H1 (cell line): ENCODE measurements around the gene PDCL3. TPM values are rescaled to one million over a fixed set of nuclear protein-coding genes. Genes with fewer than 3 reads are reported as not detected.
A peak's percentile ranks its signal among the peaks of the same experiment; 100 is the strongest.

Experiments used
- CTCF ChIA-PET: fragments of 300-600 bp; sonication (Branson Sonifier 250); formaldehyde crosslinking; loops from one replicate; lab custom pipeline; 2021; ENCODE audit not compliant: partially characterized antibody; lab: Charles Lee
- POLR2A ChIA-PET: fragments of 300-600 bp; sonication (Branson Sonifier 250); formaldehyde crosslinking; loops from one replicate; lab custom pipeline; 2021; ENCODE audit warnings: inconsistent platforms; ENCODE audit not compliant: partially characterized antibody; lab: Charles Lee
- DNase-seq, 2 experiments: peaks; one replicate each; pipeline versions ENCODE4 v3.0.0 to v3.0.0-alpha.2; 2010 to 2022; ENCODE audit warnings: low spot score in 2 of 2, low read depth in 1 of 2, mixed read lengths in 1 of 2
- FAIRE-seq: peaks from 2 replicates; lab custom pipeline; 2011; peaks lifted over from hg19 to GRCh38; lab: Jason Lieb, UNC
- H2AFZ ChIP-seq: 2 replicates; pipeline ENCODE4 v1.8.1; 2012; ENCODE audit warnings: low read length, inconsistent platforms
- H2AK5ac ChIP-seq: 2 replicates; pipeline ENCODE4 v1.6.1; 2013; ENCODE audit warnings: low read depth, low read length
- H2BK120ac ChIP-seq: replicated peaks from 2 replicates; pipeline ENCODE3; 2013; ENCODE audit warnings: low read depth, low read length, inconsistent platforms
- H2BK12ac ChIP-seq: 2 replicates; pipeline ENCODE4 v1.6.1; 2013; ENCODE audit warnings: low read depth, low read length
- H2BK15ac ChIP-seq: 2 replicates; pipeline ENCODE4 v1.6.1; 2013; ENCODE audit warnings: low read length
- H2BK20ac ChIP-seq: 2 replicates; pipeline ENCODE4 v1.6.1; 2013; ENCODE audit warnings: low read length
- H2BK5ac ChIP-seq: 2 replicates; pipeline ENCODE4 v1.6.1; 2013; ENCODE audit warnings: low read depth, low read length
- H3K14ac ChIP-seq: 2 replicates; pipeline ENCODE4 v1.6.1; 2013; ENCODE audit warnings: inconsistent platforms; ENCODE audit not compliant: insufficient read length
- H3K18ac ChIP-seq: 2 replicates; pipeline ENCODE4 v1.6.1; 2013; ENCODE audit warnings: low read length; ENCODE audit errors: extremely low read depth
- H3K23ac ChIP-seq: 2 replicates; pipeline ENCODE4 v1.6.1; 2013; ENCODE audit warnings: inconsistent platforms; ENCODE audit not compliant: insufficient read length
- H3K23me2 ChIP-seq: 2 replicates; pipeline ENCODE4 v1.6.1; 2013; ENCODE audit warnings: low read depth, low read length
- H3K27ac ChIP-seq: 2 replicates; pipeline ENCODE4 v1.6.1; 2011; ENCODE audit warnings: low read depth, low read length, inconsistent platforms
- H3K27me3 ChIP-seq, 4 experiments: replicated peaks in 1 of 4; 1 replicate in 1 of 4; 2 replicates in 3 of 4; pipeline versions ENCODE4 v1.6.1 to v1.8.1; 2011 to 2013; ENCODE audit warnings: low read length in 3 of 4, mild to moderate bottlenecking in 3 of 4, inconsistent platforms in 2 of 4, mixed read lengths in 2 of 4, moderate library complexity in 1 of 4; ENCODE audit not compliant: control insufficient read depth in 3 of 4, insufficient read depth in 3 of 4; ENCODE audit errors: extremely low read depth in 1 of 4
- H3K36me3 ChIP-seq, 4 experiments: 2 replicates each; pipeline versions ENCODE4 v1.6.1 to v1.8.1; 2011 to 2013; ENCODE audit warnings: mild to moderate bottlenecking in 4 of 4, low read length in 3 of 4, moderate library complexity in 2 of 4, control low read depth in 1 of 4, inconsistent platforms in 1 of 4; ENCODE audit not compliant: insufficient read depth in 4 of 4, control insufficient read depth in 2 of 4
- H3K4ac ChIP-seq: replicated peaks from 2 replicates; pipeline ENCODE3; 2013; ENCODE audit warnings: low read length, low read depth, mixed read lengths, inconsistent platforms; ENCODE audit not compliant: insufficient read length
- H3K4me1 ChIP-seq, 4 experiments: replicated peaks in 1 of 4; 1 replicate in 1 of 4; 2 replicates in 3 of 4; pipeline versions ENCODE4 v1.6.1 to v1.8.1; 2011 to 2013; ENCODE audit warnings: low read length in 3 of 4, inconsistent platforms in 2 of 4, mixed read lengths in 1 of 4; ENCODE audit not compliant: insufficient read depth in 4 of 4, control insufficient read depth in 3 of 4
- H3K4me2 ChIP-seq, 2 experiments: 2 replicates each; pipeline versions ENCODE4 v1.6.1 to v1.8.1; 2011 to 2013; ENCODE audit warnings: low read depth in 2 of 2, low read length in 2 of 2, control low read depth in 1 of 2, inconsistent platforms in 1 of 2, mild to moderate bottlenecking in 1 of 2; ENCODE audit not compliant: insufficient read depth in 1 of 2
- H3K4me3 ChIP-seq, 4 experiments: fragments of 200-600, 300-600 bp in 1 of 4; sonication (generic), shearing (Covaris generic), sonication (Bioruptor Twin) in 1 of 4; 2 replicates each; pipeline versions ENCODE4 v1.5.1 to v1.8.1; 2011 to 2016; ENCODE audit warnings: low read length in 4 of 4, low read depth in 3 of 4, control low read depth in 2 of 4, inconsistent platforms in 2 of 4, mild to moderate bottlenecking in 2 of 4, mixed read lengths in 1 of 4, moderate library complexity in 1 of 4; ENCODE audit not compliant: insufficient read depth in 2 of 4; ENCODE audit errors: extremely low read depth in 1 of 4
- H3K56ac ChIP-seq: replicated peaks from 2 replicates; pipeline ENCODE3; 2013; ENCODE audit warnings: low read depth, mild to moderate bottlenecking, mixed read lengths, low read length, inconsistent platforms; ENCODE audit not compliant: insufficient read length
- H3K79me1 ChIP-seq: 2 replicates; pipeline ENCODE4 v1.6.1; 2013; ENCODE audit warnings: low read depth, low read length, control low read depth
- H3K79me2 ChIP-seq, 2 experiments: 2 replicates each; pipeline versions ENCODE4 v1.6.1 to v1.8.1; 2012 to 2013; ENCODE audit warnings: low read length in 2 of 2, mild to moderate bottlenecking in 2 of 2, inconsistent platforms in 1 of 2; ENCODE audit not compliant: insufficient read depth in 2 of 2, control insufficient read depth in 1 of 2
- H3K9ac ChIP-seq, 4 experiments: replicated peaks in 1 of 4; 1 replicate in 1 of 4; 2 replicates in 3 of 4; pipeline versions ENCODE4 v1.6.1 to v1.8.1; 2011 to 2013; ENCODE audit warnings: low read depth in 3 of 4, low read length in 3 of 4, control low read depth in 2 of 4, mild to moderate bottlenecking in 2 of 4, moderate library complexity in 2 of 4, inconsistent platforms in 1 of 4; ENCODE audit errors: extremely low read depth in 1 of 4
- H3K9me3 ChIP-seq, 2 experiments: 2 replicates each; pipeline versions ENCODE4 v1.6.1 to v1.8.1; 2012 to 2013; ENCODE audit warnings: mild to moderate bottlenecking in 2 of 2, moderate library complexity in 2 of 2, control low read depth in 1 of 2, inconsistent platforms in 1 of 2, low read depth in 1 of 2, low read length in 1 of 2, mixed read lengths in 1 of 2; ENCODE audit not compliant: insufficient read depth in 2 of 2
- H4K20me1 ChIP-seq, 2 experiments: replicated peaks in 1 of 2; 2 replicates each; pipeline versions ENCODE3 to v1.8.1; 2011 to 2013; ENCODE audit warnings: inconsistent platforms in 2 of 2, low read length in 2 of 2, mild to moderate bottlenecking in 1 of 2; ENCODE audit not compliant: insufficient read depth in 2 of 2, control insufficient read depth in 1 of 2
- H4K5ac ChIP-seq: 2 replicates; pipeline ENCODE4 v1.6.1; 2013; ENCODE audit warnings: low read length, low read depth, mixed read lengths, inconsistent platforms; ENCODE audit not compliant: insufficient read length
- H4K8ac ChIP-seq: 2 replicates; pipeline ENCODE4 v1.8.0; 2013; ENCODE audit warnings: mild to moderate bottlenecking, moderate library complexity, low read length, inconsistent platforms; ENCODE audit not compliant: insufficient read depth; ENCODE audit errors: extremely low read depth
- H4K91ac ChIP-seq: replicated peaks from 2 replicates; pipeline ENCODE3; 2013; ENCODE audit warnings: low read length, mixed read lengths, inconsistent platforms; ENCODE audit not compliant: insufficient read length
- BRCA1 ChIP-seq: IDR thresholded peaks from 2 replicates; pipeline ENCODE4 v1.6.1; 2012; ENCODE audit warnings: low read depth, low read length, improper control_type of control experiment
- CREB1 ChIP-seq: IDR thresholded peaks from 2 replicates; pipeline ENCODE4 v1.6.1; 2012; ENCODE audit warnings: inconsistent platforms
- EP300 ChIP-seq, 2 experiments: IDR thresholded peaks; 1 replicate in 1 of 2; 2 replicates in 1 of 2; pipeline ENCODE4 v1.6.1; 2011 to 2012; ENCODE audit warnings: low read depth in 2 of 2, low read length in 2 of 2, mild to moderate bottlenecking in 2 of 2, borderline replicate concordance in 1 of 2, inconsistent platforms in 1 of 2, moderate library complexity in 1 of 2
- TAF1 ChIP-seq: IDR thresholded peaks from 2 replicates; pipeline ENCODE4 v1.6.1; 2011; ENCODE audit warnings: mild to moderate bottlenecking, low read depth, low read length
- TEAD4 ChIP-seq: IDR thresholded peaks from 2 replicates; pipeline ENCODE4 v1.6.1; 2012; ENCODE audit warnings: low read depth, low read length, inconsistent platforms, mixed read lengths
- WGBS, 2 experiments: shearing (Covaris generic) in 1 of 2; methylation state at CpG; one replicate each; pipeline versions ENCODE4 v1.1.6 to v1.1.7; 2013 to 2015; ENCODE audit warnings: low lambda C conversion rate in 2 of 2, mixed read lengths in 2 of 2, inconsistent platforms in 1 of 2, low coverage in 1 of 2, missing lambda C conversion rate in 1 of 2; ENCODE audit not compliant: insufficient replicate concordance in 2 of 2, insufficient coverage in 1 of 2, insufficient read length in 1 of 2; ENCODE audit errors: extremely low coverage in 1 of 2, missing lambda C conversion rate in 1 of 2; 5-methylcytosine and 5-hydroxymethylcytosine counted together
- polyA plus RNA-seq, 7 experiments: library from polyadenylated mRNA; depleted of rRNA in 3 of 7; stranded (reverse) in 5 of 7; unstranded in 2 of 7; fragments of >200 nt in 5 of 7; fragments of 200-250 nt in 2 of 7; gene quantifications; 1 replicate in 5 of 7; 2 replicates in 1 of 7; 4 replicates in 1 of 7; pipeline versions ENCODE4 v1.2.1 to v1.2.3, GENCODE V29; 2011 to 2013; ENCODE audit warnings: missing spikeins in 2 of 7, mixed read lengths in 2 of 7
- total RNA-seq: library from RNA; stranded (reverse); fragmentation: NEBNext Ultra II Directional; extraction: Animal tissue kit (Norgen Biotek cat#: 25700); gene quantifications from 2 replicates; pipeline ENCODE4 v1.2.1, GENCODE V29; 2021

PDCL3 gene
- total and polyA plus RNA-seq, 2 of the 8 experiments (the other 6 are each of a cell fraction or from before 2014, with no cell fraction given): 19.8 to 29.4 TPM

GRCh38 chr2:100526868-100527267 is 35.9 kb upstream of the PDCL3 start:
- H3K23ac ChIP-seq: no peak overlapping the region
- H3K79me1 ChIP-seq: no peaks in the 10 kb centered on the region
- H4K5ac ChIP-seq: no peak overlapping the region
- no peak overlapping the region for H2BK120ac ChIP-seq
- no peaks in the 10 kb centered on the region for H4K20me1 ChIP-seq
- H2BK15ac ChIP-seq: no peak overlapping the region
- H3K27me3 ChIP-seq: no peaks in the 10 kb centered on the region
- DNase-seq (no peak), FAIRE-seq (no peak)
- no peaks in the 10 kb centered on the region for H3K23me2 ChIP-seq
- H3K27ac ChIP-seq: no peak overlapping the region
- no peak overlapping the region for H4K8ac ChIP-seq
- H2AFZ ChIP-seq: no peak overlapping the region
- H3K9me3 ChIP-seq: no peaks in the 10 kb centered on the region
- no peak overlapping the region for H2BK20ac ChIP-seq
- H3K36me3 ChIP-seq: no peaks in the 10 kb centered on the region
- no peak overlapping the region for H3K4me2 ChIP-seq
- H2BK12ac ChIP-seq: peak overlapping the region; percentile 53; the same call in 1 of the 2 replicates
- H3K18ac ChIP-seq: no peak overlapping the region
- CTCF ChIA-PET: interaction anchor here (1.6 kb wide), 1 partner anchor 9 kb away, joined by 4 read pairs; no protein-coding TSS in a partner anchor
- H3K4me3 ChIP-seq: no peak overlapping the region
- H4K91ac ChIP-seq: peak overlapping the region; percentile 25
- no peaks in the 10 kb centered on the region for H3K4me1 ChIP-seq
- no peak overlapping the region for H3K14ac ChIP-seq
- no peaks in the 10 kb centered on the region for H3K79me2 ChIP-seq
- WGBS, 2 experiments: 100% methylated on average over 1 of the region's 1 CpG; no CpG with 5 or more reads in 1 of the 2 experiments
- no peak overlapping the region for H2BK5ac ChIP-seq
- TF ChIP-seq BRCA1 (no peak), EP300 (IDR thresholded peaks at IDR 0.05; ENCODE audit: borderline replicate concordance in 1 of 2, low read depth in 2 of 2, low read length in 2 of 2) (no peak), CREB1 (no peak), TEAD4 (no peak), TAF1 (no peak)
- no peak overlapping the region for H3K9ac ChIP-seq
- H3K56ac ChIP-seq: no peak overlapping the region
- POLR2A ChIA-PET: no interaction called here
- H2AK5ac ChIP-seq: no peak overlapping the region
- H3K4ac ChIP-seq: no peak overlapping the region
